ENCODE data around the gene GCGR.

GRCh38 chr17:81805707-81806460 lies 1.9 kb downstream of the GCGR start:
- TF ChIP-seq CTCF (IDR thresholded peaks at IDR 0.05) (no peak), POLR2AphosphoS5 (IDR thresholded peaks at IDR 0.05; ENCODE audit: low read depth, low read length) (no peak)

All from Panc1 (cell line).